GM18519 (cell line): ENCODE data around the gene SMIM38.

ENCODE experiments used
- ATAC-seq: cut with Tn5 transposase; IDR thresholded peaks from one replicate; pipeline ENCODE4 v1.9.1; 2021; ENCODE audit warnings: mild to moderate bottlenecking, moderate library complexity; ENCODE audit not compliant: unreplicated experiment, low FRiP score

Gene SMIM38

GRCh38 chr11:69173925-69174581 is 18.3 kb downstream of the SMIM38 start:
- no peak for ATAC-seq

DNA sequence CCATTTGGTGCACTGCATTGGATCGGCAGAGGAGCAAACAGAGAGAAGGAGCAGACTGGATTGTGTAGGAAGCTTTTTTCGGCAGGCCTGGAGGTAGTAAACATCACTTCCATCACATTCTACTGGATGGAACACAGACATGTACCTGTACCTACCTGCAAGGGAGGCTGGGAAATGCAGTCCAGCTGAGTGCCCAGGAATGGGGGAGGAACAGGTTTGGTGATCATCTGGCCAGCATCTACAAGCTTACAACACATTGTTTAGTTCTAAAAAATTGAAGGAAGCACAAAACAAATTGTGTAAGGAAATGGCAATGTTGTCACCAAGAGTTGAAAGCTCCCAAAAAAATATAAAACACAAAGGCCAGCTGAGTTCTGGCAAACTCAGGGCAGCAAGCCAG is 19.1 kb downstream of the SMIM38 start:
- no peak for ATAC-seq

DNA sequence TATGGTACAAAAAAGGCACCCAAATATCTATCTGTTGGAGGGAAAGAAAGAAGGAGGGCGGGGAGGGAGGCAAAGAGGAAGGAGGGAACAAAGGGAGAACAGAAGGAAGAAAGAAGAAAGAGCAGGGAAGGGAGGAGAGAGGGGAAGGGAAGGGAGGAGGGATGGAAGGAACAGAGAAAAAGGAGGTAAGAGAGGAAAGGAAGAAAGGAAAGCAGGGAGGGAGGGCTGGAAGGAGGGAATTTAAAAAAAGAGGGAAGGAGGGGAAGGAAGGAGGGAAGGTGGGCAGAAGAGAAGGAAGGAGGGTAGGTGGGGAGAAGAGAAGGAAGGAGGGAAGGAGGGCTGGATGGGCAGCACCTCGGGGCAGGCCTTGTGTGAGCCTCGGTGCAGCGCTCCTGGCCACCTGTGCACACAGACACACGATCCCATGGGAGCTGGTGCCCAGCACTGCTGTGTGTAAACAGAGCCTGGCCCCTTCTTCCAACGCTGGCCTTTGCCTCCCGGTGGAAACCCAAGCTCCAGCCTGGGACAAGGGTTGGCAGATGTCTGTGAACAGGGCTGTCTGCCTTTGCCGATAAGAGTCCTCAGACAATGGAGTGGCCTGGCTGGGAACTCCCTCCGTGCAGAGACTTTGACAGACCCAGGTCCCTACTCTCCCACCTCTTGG is 23.2 kb downstream of the SMIM38 start:
- no peak for ATAC-seq

- no peak for ATAC-seq
Measured at GRCh38 chr11:69180226-69180625, 24.5 kb downstream of the SMIM38 start.

DNA sequence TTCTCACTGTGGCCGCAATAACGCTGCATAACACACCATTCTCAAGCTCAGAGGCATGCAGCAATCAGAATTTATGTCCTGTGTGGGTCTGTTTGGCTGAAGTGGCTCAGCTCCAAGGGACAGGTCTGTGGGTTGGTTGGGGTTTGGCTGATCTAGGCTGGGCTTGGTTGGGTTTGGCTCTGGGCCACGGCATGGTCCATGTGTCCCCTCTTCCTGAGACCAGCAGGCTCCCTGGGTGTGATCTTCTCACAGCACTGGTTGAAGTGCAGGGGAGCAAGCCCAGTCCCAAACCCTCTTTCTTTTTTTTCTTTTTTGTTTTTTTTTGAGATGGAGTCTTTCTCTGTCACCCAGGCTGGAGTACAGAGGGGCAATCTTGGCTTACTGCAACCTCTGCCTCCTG is 25.0 kb downstream of the SMIM38 start:
- no peak for ATAC-seq

- ATAC-seq: no peak
Measured at GRCh38 chr11:69183613-69184012, 27.9 kb downstream of the SMIM38 start.

- no peak for ATAC-seq
Measured at GRCh38 chr11:69186316-69187260, 30.9 kb downstream of the SMIM38 start.

DNA sequence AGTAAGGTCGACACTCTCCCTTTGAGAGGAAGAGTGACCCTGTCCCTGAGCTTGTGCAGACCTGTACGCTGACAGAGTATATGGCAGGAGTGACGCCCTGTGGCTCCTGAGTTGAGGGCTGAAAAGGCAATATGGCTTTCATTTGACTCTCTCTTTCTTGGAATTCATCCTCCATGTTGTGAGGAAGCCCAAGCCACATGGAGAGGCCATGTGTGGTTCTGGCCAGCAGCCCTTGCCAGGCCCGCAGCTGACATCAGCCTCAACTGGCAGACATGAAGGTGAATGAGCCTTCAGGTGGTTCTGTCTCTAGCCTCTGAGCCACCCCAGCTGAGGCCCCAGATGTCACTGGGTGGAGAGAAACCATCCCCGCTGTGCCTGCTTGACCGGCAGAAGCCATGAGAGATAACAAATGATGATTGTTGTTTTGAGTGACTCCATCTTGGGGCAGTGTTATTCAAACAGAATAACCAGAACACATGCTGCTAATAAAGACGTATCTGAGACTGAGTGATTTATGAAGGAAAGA is 31.9 kb downstream of the SMIM38 start:
- ATAC-seq: no peak

DNA sequence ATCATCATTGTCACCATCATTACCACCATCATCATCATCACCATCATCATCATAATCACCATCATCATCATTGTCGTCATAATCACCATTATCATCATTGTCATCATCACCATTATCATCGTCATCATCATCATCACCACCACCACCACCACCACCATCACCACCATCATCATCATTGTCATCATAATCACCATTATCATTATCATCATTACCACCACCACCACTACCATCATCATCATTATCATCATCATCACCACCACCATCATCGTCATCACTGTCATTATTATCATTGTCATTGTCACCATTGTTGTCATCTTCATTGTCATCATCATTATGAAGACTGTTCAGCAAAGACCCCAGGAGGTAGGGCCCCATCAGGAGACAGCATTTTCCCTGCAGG is 33.3 kb downstream of the SMIM38 start:
- ATAC-seq: no peak

DNA sequence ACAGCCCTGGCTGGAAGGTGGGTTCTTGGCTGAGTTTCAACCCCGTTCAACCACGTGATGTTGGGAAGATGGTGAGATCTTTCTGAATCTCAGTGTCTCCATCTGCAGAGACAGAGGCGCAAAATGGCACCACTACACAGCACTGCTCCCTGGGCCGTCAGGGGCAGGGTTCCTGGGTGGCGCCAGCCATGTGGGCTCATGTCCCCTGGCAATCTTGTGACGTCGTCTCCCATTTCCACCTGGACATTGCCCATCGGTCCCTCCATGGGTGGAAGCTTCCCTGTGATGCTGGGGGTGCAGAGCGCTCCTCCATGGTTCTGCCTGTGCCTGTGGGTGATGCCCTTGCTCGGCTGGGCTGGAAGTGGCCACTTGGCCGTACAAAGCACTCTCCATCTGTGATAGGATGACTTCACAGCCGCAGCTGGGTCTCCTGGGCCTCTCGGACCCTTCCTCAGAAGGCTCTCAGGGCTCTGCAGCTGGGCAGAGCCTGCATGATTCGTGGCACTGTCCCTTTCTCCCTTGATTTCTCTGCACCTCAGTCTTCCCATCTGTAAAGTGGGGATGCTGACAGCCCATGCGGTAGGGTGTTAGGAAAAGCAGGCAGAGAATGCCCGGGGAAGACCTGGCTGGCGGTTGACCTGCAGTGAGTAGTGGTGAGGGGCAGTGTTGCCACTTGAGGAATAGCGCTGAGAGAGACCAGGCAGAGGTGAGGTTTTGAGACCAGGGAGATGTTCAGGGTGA is 35.2 kb downstream of the SMIM38 start:
- no peak for ATAC-seq

- no peak for ATAC-seq
Measured at GRCh38 chr11:69192301-69192721, 36.6 kb downstream of the SMIM38 start.

DNA sequence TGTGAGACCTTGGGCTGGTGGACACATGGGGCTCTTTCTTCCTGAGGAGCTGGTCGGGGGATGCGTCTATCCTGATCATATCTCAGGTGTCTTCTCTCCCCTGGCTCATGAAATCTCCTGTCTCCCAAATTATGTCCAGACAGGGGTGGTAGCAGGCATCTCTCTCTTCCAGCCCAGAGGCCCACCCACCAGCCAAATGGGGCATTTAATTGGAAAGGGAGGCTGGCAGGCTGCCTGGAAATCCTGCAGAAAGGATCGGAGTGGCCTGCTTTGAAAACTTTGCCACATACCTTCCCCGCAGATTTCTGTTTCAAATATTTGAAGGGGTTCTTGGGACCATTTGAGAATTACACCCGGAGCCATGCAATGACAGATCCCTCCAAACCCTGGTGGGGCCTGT is 37.4 kb downstream of the SMIM38 start:
- no peak for ATAC-seq

DNA sequence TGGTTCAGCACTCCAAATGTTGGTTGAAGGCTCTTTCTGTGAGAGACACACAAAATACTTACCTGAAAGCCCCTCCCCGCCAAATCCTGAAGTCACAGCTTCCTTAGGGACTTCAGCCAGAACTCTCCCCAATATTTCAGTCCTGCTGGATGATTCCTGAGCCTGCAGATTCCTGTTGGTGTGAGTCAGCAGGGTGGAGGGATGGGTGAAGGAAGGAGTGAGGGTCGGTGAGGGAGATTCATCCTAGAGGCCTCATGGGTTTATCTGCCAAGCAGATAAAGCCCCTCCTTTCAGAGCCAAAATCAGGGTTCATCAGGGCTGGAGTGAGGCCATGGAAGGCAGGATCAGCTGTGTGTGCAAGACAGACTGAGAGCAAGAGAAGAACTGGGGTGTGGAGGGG is 37.9 kb downstream of the SMIM38 start:
- no peak for ATAC-seq

GRCh38 chr11:69194396-69194795 is 38.7 kb downstream of the SMIM38 start:
- no peak for ATAC-seq

DNA sequence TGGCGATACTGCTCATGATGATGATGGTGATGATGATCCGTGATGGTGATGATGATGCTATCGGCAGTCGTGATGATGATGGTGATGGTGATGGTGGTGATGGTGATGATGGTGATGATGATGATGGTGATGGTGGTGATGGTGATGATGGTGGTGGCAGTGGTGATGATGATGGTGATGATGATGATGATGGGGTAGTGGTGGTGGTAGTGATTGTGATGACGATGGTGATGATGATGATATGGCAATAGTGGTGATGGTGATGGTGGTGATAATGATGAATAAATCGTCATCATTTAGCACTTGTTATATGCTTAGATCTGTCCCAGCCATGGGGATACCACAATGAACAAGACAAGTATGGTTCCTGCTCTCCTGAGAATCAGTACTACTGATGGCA is 39.2 kb downstream of the SMIM38 start:
- no peak for ATAC-seq

DNA sequence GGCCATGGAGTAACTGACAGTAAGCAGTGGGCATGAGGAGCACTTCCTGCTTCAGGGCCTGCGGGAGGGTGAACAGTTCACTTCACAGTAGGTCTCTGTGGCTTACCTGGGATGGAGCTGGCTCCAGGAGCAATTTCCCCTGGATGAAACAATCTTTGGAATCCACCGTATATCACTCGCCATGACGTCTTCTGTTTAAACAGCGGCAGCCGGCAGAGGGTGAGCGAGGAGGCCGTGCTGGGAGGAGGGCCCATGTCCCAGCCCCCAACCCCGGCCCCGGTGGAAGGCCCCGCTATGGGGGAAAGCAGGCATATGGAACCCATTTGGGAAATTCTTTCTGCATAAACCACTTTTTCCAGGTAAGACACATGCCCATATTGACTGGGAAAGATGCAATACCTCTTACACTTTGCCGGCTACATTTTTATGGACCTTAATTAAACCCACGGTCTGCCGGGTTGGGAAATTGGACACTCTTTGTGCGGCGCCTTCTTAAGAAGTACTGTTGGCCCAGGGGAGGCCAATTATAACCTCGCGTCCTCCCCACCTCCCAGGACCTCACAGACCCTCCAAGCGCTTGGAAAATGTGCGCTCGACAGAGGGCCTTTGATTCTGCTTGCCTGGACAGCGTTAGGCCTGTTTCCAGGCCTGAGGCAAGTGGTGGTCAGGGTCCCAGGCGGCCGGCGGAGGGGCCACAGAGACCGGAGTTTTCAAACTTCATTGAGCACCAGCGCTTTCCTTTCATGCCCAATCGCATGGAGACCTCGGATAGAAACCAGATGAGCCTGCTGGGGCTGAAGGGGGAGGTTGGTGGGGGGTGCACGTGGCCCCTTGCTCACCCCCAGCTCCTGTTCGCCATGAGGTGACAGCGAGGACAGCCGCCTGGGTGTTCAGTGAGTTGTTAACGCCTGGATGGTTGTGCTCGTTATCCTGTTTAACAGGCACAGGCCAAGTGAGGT is 40.4 kb downstream of the SMIM38 start:
- ATAC-seq: no peak

GRCh38 chr11:69196783-69197169 is 41.0 kb downstream of the SMIM38 start:
- ATAC-seq: no peak

- ATAC-seq: no peak
Measured at GRCh38 chr11:69198891-69199582, 43.3 kb downstream of the SMIM38 start.
